Measurements from ENCODE around the gene ICAM2. TPM values are rescaled to one million over a fixed set of nuclear protein-coding genes. Genes with fewer than 3 reads are reported as not detected.

Gene ICAM2
- polyA plus RNA-seq, 1 of the 3 experiments (the other 2 are of a cell fraction): 0.08 TPM

DNA sequence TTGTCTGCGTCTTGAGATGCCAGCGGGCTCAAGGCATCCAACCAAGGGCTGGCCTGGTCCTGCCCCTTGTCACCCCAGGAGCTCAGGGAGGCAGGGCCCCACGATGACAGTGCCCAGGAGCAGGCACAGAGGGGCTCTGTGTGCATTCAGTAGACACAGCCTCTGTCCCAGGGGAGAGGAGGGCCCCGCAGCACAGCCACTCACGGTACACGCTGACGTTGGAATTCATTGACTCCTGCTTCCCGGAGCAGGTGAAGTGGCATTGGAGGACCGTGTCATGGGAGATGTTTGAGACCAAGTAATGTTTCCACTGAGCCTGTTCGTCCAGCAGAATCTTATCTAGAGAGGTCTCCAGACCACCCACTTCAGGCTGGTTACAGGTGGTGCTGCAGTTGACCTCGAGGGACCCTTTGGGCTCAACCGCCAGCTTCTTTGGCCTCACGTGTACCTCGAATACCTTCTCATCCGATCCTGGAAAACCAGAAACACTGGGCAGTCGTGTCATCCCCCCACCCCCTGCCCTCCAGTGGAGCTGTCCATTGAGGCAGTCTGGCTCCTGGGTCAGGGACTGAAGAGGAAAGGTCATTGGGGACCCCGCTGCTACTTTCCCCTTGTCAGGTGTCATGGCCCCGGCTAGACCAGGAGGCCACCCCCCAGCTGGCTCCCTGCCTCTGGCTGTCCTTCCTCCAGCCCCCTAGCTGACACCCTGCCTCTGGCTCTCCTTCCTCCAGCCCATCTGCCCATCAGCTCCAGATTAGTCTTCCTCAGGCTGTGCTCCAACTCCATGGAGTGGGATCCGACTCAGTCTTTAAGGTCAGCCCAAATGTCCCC lies 15.3 kb downstream of the ICAM2 start (continued):
- no peak for TF ChIP-seq TCF12 (IDR thresholded peaks at IDR 0.05)
- TF ChIP-seq CHD2 (IDR thresholded peaks at IDR 0.05; ENCODE audit: low read length, partially characterized antibody): no peak
- no peak for TF ChIP-seq EP300 (IDR thresholded peaks at IDR 0.05; ENCODE audit: borderline replicate concordance in 1 of 2, low read depth in 1 of 2, low read length in 1 of 2)
- TF ChIP-seq TAF1 (IDR thresholded peaks at IDR 0.05; ENCODE audit: borderline replicate concordance, low read depth, low read length): no peak
- TF ChIP-seq, protein P1, sequence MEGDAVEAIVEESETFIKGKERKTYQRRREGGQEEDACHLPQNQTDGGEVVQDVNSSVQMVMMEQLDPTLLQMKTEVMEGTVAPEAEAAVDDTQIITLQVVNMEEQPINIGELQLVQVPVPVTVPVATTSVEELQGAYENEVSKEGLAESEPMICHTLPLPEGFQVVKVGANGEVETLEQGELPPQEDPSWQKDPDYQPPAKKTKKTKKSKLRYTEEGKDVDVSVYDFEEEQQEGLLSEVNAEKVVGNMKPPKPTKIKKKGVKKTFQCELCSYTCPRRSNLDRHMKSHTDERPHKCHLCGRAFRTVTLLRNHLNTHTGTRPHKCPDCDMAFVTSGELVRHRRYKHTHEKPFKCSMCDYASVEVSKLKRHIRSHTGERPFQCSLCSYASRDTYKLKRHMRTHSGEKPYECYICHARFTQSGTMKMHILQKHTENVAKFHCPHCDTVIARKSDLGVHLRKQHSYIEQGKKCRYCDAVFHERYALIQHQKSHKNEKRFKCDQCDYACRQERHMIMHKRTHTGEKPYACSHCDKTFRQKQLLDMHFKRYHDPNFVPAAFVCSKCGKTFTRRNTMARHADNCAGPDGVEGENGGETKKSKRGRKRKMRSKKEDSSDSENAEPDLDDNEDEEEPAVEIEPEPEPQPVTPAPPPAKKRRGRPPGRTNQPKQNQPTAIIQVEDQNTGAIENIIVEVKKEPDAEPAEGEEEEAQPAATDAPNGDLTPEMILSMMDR (IDR thresholded peaks at IDR 0.05): no peak
- TF ChIP-seq RXRA (IDR thresholded peaks at IDR 0.05; ENCODE audit: borderline replicate concordance, low read depth): no peak
- TF ChIP-seq, protein P2, sequence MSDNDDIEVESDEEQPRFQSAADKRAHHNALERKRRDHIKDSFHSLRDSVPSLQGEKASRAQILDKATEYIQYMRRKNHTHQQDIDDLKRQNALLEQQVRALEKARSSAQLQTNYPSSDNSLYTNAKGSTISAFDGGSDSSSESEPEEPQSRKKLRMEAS (IDR thresholded peaks at IDR 0.05; ENCODE audit: low read depth): no peak
- TF ChIP-seq, protein P3, sequence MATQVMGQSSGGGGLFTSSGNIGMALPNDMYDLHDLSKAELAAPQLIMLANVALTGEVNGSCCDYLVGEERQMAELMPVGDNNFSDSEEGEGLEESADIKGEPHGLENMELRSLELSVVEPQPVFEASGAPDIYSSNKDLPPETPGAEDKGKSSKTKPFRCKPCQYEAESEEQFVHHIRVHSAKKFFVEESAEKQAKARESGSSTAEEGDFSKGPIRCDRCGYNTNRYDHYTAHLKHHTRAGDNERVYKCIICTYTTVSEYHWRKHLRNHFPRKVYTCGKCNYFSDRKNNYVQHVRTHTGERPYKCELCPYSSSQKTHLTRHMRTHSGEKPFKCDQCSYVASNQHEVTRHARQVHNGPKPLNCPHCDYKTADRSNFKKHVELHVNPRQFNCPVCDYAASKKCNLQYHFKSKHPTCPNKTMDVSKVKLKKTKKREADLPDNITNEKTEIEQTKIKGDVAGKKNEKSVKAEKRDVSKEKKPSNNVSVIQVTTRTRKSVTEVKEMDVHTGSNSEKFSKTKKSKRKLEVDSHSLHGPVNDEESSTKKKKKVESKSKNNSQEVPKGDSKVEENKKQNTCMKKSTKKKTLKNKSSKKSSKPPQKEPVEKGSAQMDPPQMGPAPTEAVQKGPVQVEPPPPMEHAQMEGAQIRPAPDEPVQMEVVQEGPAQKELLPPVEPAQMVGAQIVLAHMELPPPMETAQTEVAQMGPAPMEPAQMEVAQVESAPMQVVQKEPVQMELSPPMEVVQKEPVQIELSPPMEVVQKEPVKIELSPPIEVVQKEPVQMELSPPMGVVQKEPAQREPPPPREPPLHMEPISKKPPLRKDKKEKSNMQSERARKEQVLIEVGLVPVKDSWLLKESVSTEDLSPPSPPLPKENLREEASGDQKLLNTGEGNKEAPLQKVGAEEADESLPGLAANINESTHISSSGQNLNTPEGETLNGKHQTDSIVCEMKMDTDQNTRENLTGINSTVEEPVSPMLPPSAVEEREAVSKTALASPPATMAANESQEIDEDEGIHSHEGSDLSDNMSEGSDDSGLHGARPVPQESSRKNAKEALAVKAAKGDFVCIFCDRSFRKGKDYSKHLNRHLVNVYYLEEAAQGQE (IDR thresholded peaks at IDR 0.05; ENCODE audit: low read depth, low read length): no peak

DNA sequence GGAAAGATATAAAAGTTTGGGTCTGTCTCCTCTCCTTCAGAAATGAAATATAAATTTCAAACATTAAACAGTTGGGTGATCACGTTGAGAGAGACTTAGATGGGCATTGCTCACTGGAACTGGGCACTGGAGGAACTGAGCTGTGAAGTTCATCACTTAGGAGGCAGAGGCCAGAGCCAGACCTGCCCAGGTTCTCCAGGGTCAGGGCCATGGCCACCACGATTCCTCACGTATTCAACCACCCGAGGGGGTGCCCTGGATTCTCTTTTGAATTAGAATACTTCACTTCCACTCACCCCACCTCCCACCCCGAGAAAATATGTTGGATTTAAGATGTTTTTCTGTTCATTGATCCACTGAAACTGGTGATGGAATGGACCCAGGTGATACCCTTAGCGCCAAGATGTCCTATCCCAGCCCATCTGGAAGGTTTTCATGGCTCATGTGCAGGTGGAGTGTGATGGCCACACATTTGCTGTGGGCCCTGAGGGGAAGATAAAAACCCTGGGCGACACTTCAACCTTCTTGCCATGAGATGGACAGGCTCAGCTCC lies 16.1 kb downstream of the ICAM2 start:
- H3K9ac ChIP-seq: no peak overlapping the region
- H3K36me3 ChIP-seq (replicated peaks in 1 of 2; ENCODE audit: control insufficient read depth in 1 of 2, insufficient read depth in 2 of 2, low read length in 1 of 2): no peaks in the 10 kb centered on the region
- H3F3A ChIP-seq (replicated peaks; ENCODE audit: insufficient read depth): no peaks in the 10 kb centered on the region
- WGBS (ENCODE audit: low lambda C conversion rate): 66% methylated on average over 7 of the region's 7 CpGs
- no peak overlapping the region for H2AFZ ChIP-seq (ENCODE audit: low read depth)
- H3K27me3 ChIP-seq (ENCODE audit: insufficient read depth): no peaks in the 10 kb centered on the region
- POLR2A ChIA-PET: no interaction called here
- no peak overlapping the region for H3K4me3 ChIP-seq (ENCODE audit: low read depth in 2 of 2, low read length in 1 of 2)
- no peak overlapping the region for H3K27ac ChIP-seq (ENCODE audit: low read depth in 2 of 2, low read length in 1 of 2)
- CTCF ChIA-PET: interaction anchor here (1.4 to 4.6 kb wide), 6 partner anchors 16 to 129 kb away, joined by 3 to 32 read pairs (median 22); partner anchors contain the start of genes GH1 and ICAM2
- H3K9me2 ChIP-seq: no peaks in the 10 kb centered on the region
- H3K79me2 ChIP-seq (ENCODE audit: insufficient read depth): no peaks in the 10 kb centered on the region
- no peaks in the 10 kb centered on the region for H4K20me1 ChIP-seq (ENCODE audit: insufficient read depth)
- peaks cover 0 to 22% of the 10 kb centered on the region in 2 experiments; a peak in 1 of 4 replicates for H3K4me1 ChIP-seq (ENCODE audit: control insufficient read depth in 1 of 2, insufficient read depth in 2 of 2, low read depth in 1 of 2, low read length in 1 of 2)
- no peak for DNase-seq
- H3K9me3 ChIP-seq: no peaks in the 10 kb centered on the region
- H3K4me2 ChIP-seq: no peak overlapping the region
- no peak for TF ChIP-seq FOXM1 (IDR thresholded peaks at IDR 0.05; ENCODE audit: low read depth)
- TF ChIP-seq EP300 (IDR thresholded peaks at IDR 0.05; ENCODE audit: borderline replicate concordance in 1 of 2, low read depth in 1 of 2, low read length in 1 of 2): no peak
- no peak for TF ChIP-seq RAD21 (IDR thresholded peaks at IDR 0.05; ENCODE audit: low read length)
- TF ChIP-seq RXRA (IDR thresholded peaks at IDR 0.05; ENCODE audit: borderline replicate concordance, low read depth): no peak
- no peak for TF ChIP-seq NFIC (IDR thresholded peaks at IDR 0.05; ENCODE audit: borderline replicate concordance)
- TF ChIP-seq, protein P4, sequence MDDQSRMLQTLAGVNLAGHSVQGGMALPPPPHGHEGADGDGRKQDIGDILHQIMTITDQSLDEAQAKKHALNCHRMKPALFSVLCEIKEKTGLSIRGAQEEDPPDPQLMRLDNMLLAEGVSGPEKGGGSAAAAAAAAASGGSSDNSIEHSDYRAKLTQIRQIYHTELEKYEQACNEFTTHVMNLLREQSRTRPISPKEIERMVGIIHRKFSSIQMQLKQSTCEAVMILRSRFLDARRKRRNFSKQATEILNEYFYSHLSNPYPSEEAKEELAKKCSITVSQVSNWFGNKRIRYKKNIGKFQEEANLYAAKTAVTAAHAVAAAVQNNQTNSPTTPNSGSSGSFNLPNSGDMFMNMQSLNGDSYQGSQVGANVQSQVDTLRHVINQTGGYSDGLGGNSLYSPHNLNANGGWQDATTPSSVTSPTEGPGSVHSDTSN (IDR thresholded peaks at IDR 0.05): no peak
- TF ChIP-seq GATA2 (CRISPR knock-in tag; IDR thresholded peaks at IDR 0.05): no peak
- TF ChIP-seq RCOR1 (IDR thresholded peaks at IDR 0.05; ENCODE audit: low read length): no peak
- no peak for TF ChIP-seq EZH2phosphoT487 (IDR thresholded peaks at IDR 0.05; ENCODE audit: borderline replicate concordance, low read depth)
- no peak for TF ChIP-seq YY1 (IDR thresholded peaks at IDR 0.05; ENCODE audit: low read depth)
- TF ChIP-seq MEF2A (IDR thresholded peaks at IDR 0.05; ENCODE audit: borderline replicate concordance, low read depth): no peak
- TF ChIP-seq RFX5 (IDR thresholded peaks at IDR 0.05; ENCODE audit: low read length): no peak
- TF ChIP-seq, protein P5, sequence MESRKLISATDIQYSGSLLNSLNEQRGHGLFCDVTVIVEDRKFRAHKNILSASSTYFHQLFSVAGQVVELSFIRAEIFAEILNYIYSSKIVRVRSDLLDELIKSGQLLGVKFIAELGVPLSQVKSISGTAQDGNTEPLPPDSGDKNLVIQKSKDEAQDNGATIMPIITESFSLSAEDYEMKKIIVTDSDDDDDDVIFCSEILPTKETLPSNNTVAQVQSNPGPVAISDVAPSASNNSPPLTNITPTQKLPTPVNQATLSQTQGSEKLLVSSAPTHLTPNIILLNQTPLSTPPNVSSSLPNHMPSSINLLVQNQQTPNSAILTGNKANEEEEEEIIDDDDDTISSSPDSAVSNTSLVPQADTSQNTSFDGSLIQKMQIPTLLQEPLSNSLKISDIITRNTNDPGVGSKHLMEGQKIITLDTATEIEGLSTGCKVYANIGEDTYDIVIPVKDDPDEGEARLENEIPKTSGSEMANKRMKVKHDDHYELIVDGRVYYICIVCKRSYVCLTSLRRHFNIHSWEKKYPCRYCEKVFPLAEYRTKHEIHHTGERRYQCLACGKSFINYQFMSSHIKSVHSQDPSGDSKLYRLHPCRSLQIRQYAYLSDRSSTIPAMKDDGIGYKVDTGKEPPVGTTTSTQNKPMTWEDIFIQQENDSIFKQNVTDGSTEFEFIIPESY (IDR thresholded peaks at IDR 0.05; ENCODE audit: borderline replicate concordance, low read depth): no peak
- TF ChIP-seq, protein P6, sequence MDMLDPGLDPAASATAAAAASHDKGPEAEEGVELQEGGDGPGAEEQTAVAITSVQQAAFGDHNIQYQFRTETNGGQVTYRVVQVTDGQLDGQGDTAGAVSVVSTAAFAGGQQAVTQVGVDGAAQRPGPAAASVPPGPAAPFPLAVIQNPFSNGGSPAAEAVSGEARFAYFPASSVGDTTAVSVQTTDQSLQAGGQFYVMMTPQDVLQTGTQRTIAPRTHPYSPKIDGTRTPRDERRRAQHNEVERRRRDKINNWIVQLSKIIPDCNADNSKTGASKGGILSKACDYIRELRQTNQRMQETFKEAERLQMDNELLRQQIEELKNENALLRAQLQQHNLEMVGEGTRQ (IDR thresholded peaks at IDR 0.05; ENCODE audit: borderline replicate concordance, low read depth, low read length): no peak

Data from SK-N-SH (cell line).